Measurements from ENCODE around the gene ZSWIM5.
"Not testable (repeated sequence)": the region's sequence is repeated elsewhere in the genome, so short reads cannot be mapped to it uniquely, and the experiment has no call there.

Gene ZSWIM5

DNA sequence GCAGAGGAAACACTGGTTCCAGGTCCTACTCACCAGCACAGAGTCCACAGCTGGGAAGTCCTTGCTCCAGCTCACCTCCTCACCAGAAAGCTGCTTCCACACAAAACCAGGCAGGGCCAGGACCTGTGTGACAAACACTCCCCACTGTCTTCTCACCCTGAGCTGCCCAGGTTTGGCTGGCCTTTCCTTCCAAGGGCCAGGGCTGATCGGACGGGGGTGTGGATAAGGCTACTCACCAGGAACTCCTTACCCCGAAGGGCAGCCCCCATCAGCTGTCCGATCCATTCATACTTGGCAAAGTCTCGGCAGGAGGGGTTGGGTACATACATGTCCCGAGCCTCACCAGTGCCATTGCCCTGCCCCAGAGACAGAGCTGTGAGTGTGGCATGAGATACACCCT lies 200.6 kb downstream of the ZSWIM5 start:
- peaks cover 17 to 20% of the 10 kb centered on the region in 2 experiments for H3K4me1 ChIP-seq (ENCODE audit: control insufficient read depth in 1 of 2, insufficient read depth in 1 of 2, low read depth in 1 of 2, low read length in 1 of 2)
- H3K9me3 ChIP-seq, result no peaks in the 10 kb centered on the region
- H3K27me3 ChIP-seq, result no peaks in the 10 kb centered on the region
- no peak overlapping the region for H3K4me3 ChIP-seq (ENCODE audit: low read depth in 1 of 2, low read length in 1 of 2)
- peaks cover 84% of the 10 kb centered on the region for H3K36me3 ChIP-seq
- TF ChIP-seq, protein P1, sequence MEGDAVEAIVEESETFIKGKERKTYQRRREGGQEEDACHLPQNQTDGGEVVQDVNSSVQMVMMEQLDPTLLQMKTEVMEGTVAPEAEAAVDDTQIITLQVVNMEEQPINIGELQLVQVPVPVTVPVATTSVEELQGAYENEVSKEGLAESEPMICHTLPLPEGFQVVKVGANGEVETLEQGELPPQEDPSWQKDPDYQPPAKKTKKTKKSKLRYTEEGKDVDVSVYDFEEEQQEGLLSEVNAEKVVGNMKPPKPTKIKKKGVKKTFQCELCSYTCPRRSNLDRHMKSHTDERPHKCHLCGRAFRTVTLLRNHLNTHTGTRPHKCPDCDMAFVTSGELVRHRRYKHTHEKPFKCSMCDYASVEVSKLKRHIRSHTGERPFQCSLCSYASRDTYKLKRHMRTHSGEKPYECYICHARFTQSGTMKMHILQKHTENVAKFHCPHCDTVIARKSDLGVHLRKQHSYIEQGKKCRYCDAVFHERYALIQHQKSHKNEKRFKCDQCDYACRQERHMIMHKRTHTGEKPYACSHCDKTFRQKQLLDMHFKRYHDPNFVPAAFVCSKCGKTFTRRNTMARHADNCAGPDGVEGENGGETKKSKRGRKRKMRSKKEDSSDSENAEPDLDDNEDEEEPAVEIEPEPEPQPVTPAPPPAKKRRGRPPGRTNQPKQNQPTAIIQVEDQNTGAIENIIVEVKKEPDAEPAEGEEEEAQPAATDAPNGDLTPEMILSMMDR (IDR thresholded peaks at IDR 0.05), result no peak
- no peak overlapping the region for H3K27ac ChIP-seq

DNA sequence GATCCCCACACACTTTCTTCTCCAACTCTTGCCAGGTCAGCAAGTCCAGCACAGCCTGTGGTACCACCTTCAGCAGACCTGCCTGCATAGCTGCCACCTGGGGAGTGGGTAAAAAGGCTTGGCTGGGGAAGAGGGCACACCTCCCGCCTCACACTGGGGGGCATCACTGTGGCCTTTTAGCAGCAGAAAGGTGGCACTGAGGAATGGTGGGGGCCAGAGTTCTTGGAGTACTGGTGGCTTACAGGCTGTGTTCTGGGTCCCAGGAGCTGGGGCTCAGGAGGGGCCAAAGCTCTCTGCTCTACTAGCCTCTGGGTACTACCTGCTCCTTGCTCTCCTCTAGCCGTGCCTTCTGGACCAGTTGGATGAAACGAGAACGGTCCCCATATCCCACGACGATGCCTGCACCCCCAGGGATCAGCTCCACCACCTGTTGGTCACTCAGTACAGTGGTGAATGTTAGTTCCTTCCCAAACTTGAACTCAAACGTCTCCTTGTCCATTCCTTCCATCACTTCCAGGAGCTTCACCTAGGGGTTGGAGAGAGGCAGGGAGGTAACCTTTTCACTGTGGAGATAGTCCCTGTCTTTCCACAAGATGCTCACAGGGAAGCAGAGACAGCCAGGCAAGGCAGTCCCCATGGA lies 202.0 kb downstream of the ZSWIM5 start:
- Histone ChIP-seq H3K27ac (no peak overlapping the region), H3K4me1 (ENCODE audit: control insufficient read depth in 1 of 2, insufficient read depth in 1 of 2, low read depth in 1 of 2, low read length in 1 of 2) (peaks cover 6 to 7% of the 10 kb centered on the region in 2 experiments), H3K36me3 (peaks cover 80% of the 10 kb centered on the region), H3K27me3 (no peaks in the 10 kb centered on the region), H3K4me3 (ENCODE audit: low read depth in 1 of 2, low read length in 1 of 2) (no peak overlapping the region), H3K9me3 (no peaks in the 10 kb centered on the region)
- TF ChIP-seq, protein P1 (IDR thresholded peaks at IDR 0.05), result no peak

DNA sequence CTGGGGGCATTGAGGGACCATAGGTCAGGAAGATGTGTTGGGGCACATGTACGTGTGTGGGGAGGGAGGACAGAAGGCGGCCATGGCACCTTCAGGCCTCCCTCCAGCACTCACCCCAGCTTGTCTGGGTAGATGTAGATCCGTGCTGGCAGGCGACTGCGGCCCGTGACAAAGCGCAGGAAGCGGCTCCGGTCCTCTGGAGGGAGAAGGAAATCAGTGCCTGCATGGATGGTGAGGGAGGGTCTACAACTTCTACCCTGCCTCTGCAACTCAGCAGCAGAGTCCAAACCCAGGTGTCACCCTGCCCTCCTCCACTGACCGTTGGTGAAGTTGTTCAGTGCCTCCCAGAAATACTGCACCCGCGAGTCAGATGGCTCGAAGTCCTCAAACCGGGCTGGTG lies 202.7 kb downstream of the ZSWIM5 start:
- peaks cover 73% of the 10 kb centered on the region for H3K36me3 ChIP-seq
- no peak overlapping the region for H3K4me3 ChIP-seq (ENCODE audit: low read depth in 1 of 2, low read length in 1 of 2)
- H3K27me3 ChIP-seq, result no peaks in the 10 kb centered on the region
- no peaks in the 10 kb centered on the region for H3K9me3 ChIP-seq
- H3K4me1 ChIP-seq (ENCODE audit: control insufficient read depth in 1 of 2, insufficient read depth in 1 of 2, low read depth in 1 of 2, low read length in 1 of 2), result peaks cover 5 to 6% of the 10 kb centered on the region in 2 experiments
- no peak overlapping the region for H3K27ac ChIP-seq
- TF ChIP-seq, protein P1 (IDR thresholded peaks at IDR 0.05), result no peak

DNA sequence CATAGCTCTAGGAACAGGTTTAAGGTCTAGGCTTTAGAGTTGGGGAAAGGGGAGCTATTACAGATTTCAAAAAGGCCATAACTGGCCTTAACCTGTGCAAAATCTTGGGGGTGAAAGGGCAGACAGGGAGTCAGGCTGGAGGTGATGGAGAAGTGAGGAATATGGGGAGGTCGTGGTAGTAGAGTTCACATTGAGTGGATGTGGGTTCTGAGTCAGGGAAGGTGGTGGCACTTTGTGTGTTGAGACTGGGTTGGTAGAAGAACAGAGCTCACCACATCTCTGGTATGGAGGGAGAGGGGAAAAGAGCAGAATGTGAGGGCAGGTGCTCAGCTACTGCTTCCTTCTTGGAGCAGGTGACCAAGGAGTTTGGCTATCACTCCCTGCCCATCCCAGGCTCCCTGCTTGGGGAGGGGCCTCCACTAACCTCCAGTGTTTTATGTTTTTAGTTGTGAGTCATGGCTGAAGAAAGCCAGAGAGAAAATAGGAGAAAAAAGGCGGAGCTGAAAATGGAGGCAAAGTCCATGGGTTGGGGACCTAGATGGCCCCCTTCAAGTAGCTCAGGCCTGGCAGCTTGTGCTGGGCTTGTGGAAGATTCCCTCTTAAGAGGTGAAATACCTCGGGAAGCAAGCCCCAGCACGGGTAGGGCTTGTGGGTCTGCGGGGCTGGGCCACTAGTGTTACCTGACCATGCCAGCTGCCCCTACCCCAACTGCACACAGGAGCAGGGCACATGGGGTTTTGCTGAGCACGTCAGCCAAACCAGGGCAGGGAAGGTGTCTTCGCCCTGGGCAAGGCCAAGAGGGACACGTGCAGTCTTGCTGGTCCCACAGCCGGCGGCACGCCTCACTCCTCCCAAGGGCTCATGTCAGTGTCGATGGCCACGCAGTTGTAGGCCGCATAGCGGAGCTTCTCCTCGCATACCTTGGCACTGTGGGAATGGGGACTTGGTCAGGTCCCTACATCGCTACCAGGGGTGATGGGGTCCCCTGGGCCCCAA lies 203.5 kb downstream of the ZSWIM5 start:
- Histone ChIP-seq H3K4me1 (ENCODE audit: control insufficient read depth in 1 of 2, insufficient read depth in 1 of 2, low read depth in 1 of 2, low read length in 1 of 2) (peaks cover 5 to 6% of the 10 kb centered on the region in 2 experiments), H3K36me3 (peaks cover 65% of the 10 kb centered on the region), H3K9me3 (no peaks in the 10 kb centered on the region), H3K4me3 (ENCODE audit: low read depth in 1 of 2, low read length in 1 of 2) (no peak overlapping the region), H3K27ac (no peak overlapping the region), H3K27me3 (no peaks in the 10 kb centered on the region)
- TF ChIP-seq, protein P1 (IDR thresholded peaks at IDR 0.05), result no peak

DNA sequence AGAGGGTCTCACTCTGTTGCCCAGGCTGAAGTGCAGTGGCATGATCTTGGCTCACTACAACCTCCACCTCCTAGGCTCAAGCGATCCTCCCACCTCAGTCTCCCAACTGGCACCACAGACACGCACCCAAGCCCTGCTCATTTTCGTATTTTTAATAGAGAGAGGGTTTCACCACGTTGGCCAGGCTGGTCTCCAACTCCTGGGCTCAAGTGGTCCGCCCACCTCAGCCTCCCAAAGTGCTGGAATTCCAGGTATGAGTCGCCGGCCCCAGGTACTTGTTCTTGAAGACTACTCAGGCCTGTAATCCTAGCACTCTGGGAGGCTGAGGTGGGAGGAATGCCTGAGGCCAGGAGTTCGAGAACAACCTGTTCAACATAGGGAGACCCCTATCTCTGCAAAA lies 204.8 kb downstream of the ZSWIM5 start:
- H3K36me3 ChIP-seq, result peaks cover 52% of the 10 kb centered on the region
- H3K27ac ChIP-seq, result not testable (repeated sequence)

More for the DNA sequence above, 204.8 kb downstream of the ZSWIM5 start:
- H3K9me3 ChIP-seq; H3K27me3 ChIP-seq; H3K4me1 ChIP-seq (ENCODE audit: control insufficient read depth in 1 of 2, insufficient read depth in 1 of 2, low read depth in 1 of 2, low read length in 1 of 2); H3K4me3 ChIP-seq (ENCODE audit: low read depth in 1 of 2, low read length in 1 of 2): not testable (repeated sequence)

Data from neutrophil (primary cell).